GM12801 (cell line): ENCODE measurements around the gene SLC16A7.

Experiments used
- CTCF ChIP-seq: IDR thresholded peaks from one replicate; pipeline ENCODE4 v1.5.1; 2011; ENCODE audit warnings: control low read depth; ENCODE audit not compliant: insufficient read length; ENCODE audit errors: extremely low read depth

The SLC16A7 gene

GRCh38 chr12:59808317-59808910, 212.6 kb downstream of the SLC16A7 start:
- TF ChIP-seq CTCF = no peak

- no peak for TF ChIP-seq CTCF
Measured at GRCh38 chr12:59811991-59812390, 216.2 kb downstream of the SLC16A7 start.

GRCh38 chr12:59812716-59813115, 216.9 kb downstream of the SLC16A7 start:
- TF ChIP-seq CTCF = no peak

GRCh38 chr12:59820594-59821011, 224.8 kb downstream of the SLC16A7 start:
- no peak for TF ChIP-seq CTCF

- no peak for TF ChIP-seq CTCF
Measured at GRCh38 chr12:59823567-59823966, 227.7 kb downstream of the SLC16A7 start.

GRCh38 chr12:59827767-59828166, 231.9 kb downstream of the SLC16A7 start:
- no peak for TF ChIP-seq CTCF

GRCh38 chr12:59828521-59828920, 232.7 kb downstream of the SLC16A7 start:
- no peak for TF ChIP-seq CTCF
